ENCODE results near the gene PLXNA2. TPM values are rescaled to one million over a fixed set of nuclear protein-coding genes. Genes with fewer than 3 reads are reported as not detected.

The PLXNA2 gene
- total RNA-seq, 1 donor from 2014 or later = 38.3 TPM

DNA sequence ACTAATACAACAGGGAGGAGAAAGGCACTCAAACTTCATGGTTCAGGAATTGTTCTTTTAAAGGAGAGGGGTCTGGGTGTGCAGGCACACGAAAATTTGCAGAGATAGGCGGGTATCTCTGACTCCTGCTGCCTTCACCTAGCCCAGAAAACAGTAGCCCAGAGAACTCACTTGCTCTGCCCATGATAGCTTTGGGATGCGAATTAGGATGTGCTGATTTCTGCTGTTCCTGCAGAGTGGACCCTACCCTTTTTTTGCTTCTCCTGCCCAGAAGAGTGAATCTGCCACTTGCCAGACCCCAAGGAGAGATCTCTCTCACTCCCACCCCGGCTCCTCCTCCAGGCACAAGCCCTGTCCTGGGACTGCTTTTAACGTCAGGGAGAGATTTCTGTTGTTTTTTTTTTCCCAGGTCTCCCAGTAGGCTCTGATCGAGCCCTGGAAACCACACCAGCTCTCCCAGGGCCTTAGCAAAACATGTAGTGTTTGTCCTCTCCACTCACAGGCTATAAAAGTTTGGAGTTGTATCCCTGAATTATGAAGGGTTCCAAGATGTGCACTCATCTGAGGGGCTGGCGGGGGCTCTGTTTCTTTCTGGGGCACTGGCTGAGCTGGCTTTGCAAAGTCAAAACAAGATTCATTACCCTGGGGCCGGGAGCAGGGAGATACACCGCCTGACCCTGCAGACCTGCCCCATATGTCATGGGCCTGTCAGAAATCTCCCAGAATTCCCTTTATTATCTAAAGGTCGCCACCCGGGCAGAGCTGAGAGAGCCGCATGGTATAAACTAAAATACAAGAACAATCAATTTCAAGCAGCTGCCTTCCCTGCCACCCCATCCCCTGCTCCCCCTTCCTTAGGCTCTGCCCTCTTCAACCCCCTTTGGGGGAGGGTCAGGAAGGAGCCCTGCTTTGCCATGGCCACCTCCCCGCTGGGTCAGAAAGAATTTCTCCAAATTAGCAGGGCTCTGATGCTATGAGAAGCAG is 17.9 kb downstream of the PLXNA2 start:
- no peaks in the 10 kb centered on the region for H3K36me3 ChIP-seq
- DNase-seq (ENCODE audit: extremely low spot score in 2 of 2) = no peak
- intact Hi-C loops (cut with DNase I) = no loop called here
- no peak overlapping the region for H3K4me3 ChIP-seq
- H3K9me3 ChIP-seq = no peaks in the 10 kb centered on the region
- no peaks in the 10 kb centered on the region for H3K27me3 ChIP-seq
- peak overlapping the region; percentile 51 for H3K27ac ChIP-seq
- TF ChIP-seq CTCF (IDR thresholded peaks at IDR 0.05) (no peak), POLR2AphosphoS5 (IDR thresholded peaks at IDR 0.05; ENCODE audit: insufficient read depth in 1 of 2, low read depth in 1 of 2) (no peak), POLR2A (IDR thresholded peaks at IDR 0.05) (no peak)
- H3K4me1 ChIP-seq = peaks cover 23% of the 10 kb centered on the region

- Histone ChIP-seq H3K4me1 (peaks cover 38% of the 10 kb centered on the region), H3K9me3 (no peaks in the 10 kb centered on the region), H3K27me3 (no peaks in the 10 kb centered on the region), H3K36me3 (no peaks in the 10 kb centered on the region), H3K4me3 (no peak overlapping the region), H3K27ac (no peak overlapping the region)
- TF ChIP-seq POLR2AphosphoS5 (IDR thresholded peaks at IDR 0.05; ENCODE audit: insufficient read depth in 1 of 2, low read depth in 1 of 2) = no peak
- TF ChIP-seq POLR2A (IDR thresholded peaks at IDR 0.05) = no peak
- no peak for TF ChIP-seq CTCF (IDR thresholded peaks at IDR 0.05)
- DNase-seq (ENCODE audit: extremely low spot score in 2 of 2) = no peak
- intact Hi-C loops (cut with DNase I) = no loop called here
Measured at GRCh38 chr1:208224192-208224713, 19.9 kb downstream of the PLXNA2 start.

DNA sequence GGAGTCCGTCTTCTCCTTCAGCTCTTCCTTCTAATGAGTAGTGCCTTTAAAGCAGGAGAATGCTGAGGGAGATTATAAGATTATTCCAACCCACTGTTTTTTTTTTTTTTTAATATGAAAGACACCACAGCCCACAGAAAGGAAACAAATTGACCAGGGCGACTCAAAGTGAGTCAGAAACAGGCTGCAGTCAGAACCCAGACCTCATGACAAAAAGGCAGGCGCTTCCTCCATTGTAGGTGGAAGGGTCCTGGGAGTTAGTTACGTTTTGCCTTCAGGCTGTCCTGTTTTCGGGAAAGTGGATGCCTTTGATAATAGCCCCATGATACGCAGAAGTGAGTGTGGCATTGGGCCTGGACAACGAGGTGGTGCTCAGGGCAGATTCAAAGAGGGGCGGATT is 21.0 kb downstream of the PLXNA2 start:
- Histone ChIP-seq H3K4me1 (peaks cover 50% of the 10 kb centered on the region), H3K4me3 (no peak overlapping the region), H3K27me3 (no peaks in the 10 kb centered on the region), H3K36me3 (no peaks in the 10 kb centered on the region), H3K9me3 (no peaks in the 10 kb centered on the region), H3K27ac (no peak overlapping the region)
- DNase-seq (ENCODE audit: extremely low spot score in 2 of 2) = no peak
- intact Hi-C loops (cut with DNase I) = no loop called here
- TF ChIP-seq POLR2AphosphoS5 (IDR thresholded peaks at IDR 0.05; ENCODE audit: insufficient read depth in 1 of 2, low read depth in 1 of 2) = no peak
- TF ChIP-seq POLR2A (IDR thresholded peaks at IDR 0.05) = no peak
- TF ChIP-seq CTCF (IDR thresholded peaks at IDR 0.05) = no peak

- intact Hi-C loops (cut with DNase I) = no loop called here
- H3K27ac ChIP-seq = no peak overlapping the region
Measured at GRCh38 chr1:208222376-208223126, 21.6 kb downstream of the PLXNA2 start.

More at GRCh38 chr1:208222376-208223126, 21.6 kb downstream of the PLXNA2 start:
- Histone ChIP-seq H3K27me3 (no peaks in the 10 kb centered on the region), H3K4me3 (no peak overlapping the region), H3K9me3 (no peaks in the 10 kb centered on the region), H3K4me1 (peaks cover 54% of the 10 kb centered on the region), H3K36me3 (no peaks in the 10 kb centered on the region)
- no peak for DNase-seq (ENCODE audit: extremely low spot score in 2 of 2)
- no peak for TF ChIP-seq POLR2AphosphoS5 (IDR thresholded peaks at IDR 0.05; ENCODE audit: insufficient read depth in 1 of 2, low read depth in 1 of 2)
- no peak for TF ChIP-seq POLR2A (IDR thresholded peaks at IDR 0.05)
- no peak for TF ChIP-seq CTCF (IDR thresholded peaks at IDR 0.05)

All from vagina (tissue), 2 donors.